ENCODE data around the gene ROBO1.
"Not testable (repeated sequence)": the region's sequence is repeated elsewhere in the genome, so short reads cannot be mapped to it uniquely, and the experiment has no call there.

Gene ROBO1

DNA sequence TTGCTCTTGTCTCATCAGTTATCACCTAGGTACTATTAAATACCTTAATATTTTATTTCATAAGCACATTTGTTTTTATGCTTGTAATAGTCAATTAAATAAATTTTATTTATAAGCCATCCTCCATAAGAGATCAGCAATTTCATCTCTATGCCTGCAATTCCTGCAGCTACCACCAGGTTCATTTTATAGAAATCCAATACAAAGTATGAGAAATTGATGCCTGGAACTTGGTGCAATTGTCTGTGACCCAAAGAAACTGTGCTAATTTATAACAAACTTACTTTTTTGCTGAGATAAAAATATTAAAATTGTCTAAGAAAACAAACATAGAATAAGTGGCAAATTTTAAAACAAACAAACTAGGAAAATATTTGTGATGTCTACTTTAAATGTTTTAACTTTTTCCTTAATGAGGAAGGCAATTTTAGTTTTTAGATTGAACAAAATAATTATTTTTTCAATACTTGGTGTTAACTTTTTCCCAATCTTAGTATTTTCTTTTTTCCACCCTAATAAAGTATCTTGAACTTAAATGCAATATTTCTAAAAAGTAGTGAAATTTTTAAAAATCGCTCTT is 1026.6 kb downstream of the ROBO1 start:
- no peak for DNase-seq (ENCODE audit: low read depth in 2 of 2)

DNA sequence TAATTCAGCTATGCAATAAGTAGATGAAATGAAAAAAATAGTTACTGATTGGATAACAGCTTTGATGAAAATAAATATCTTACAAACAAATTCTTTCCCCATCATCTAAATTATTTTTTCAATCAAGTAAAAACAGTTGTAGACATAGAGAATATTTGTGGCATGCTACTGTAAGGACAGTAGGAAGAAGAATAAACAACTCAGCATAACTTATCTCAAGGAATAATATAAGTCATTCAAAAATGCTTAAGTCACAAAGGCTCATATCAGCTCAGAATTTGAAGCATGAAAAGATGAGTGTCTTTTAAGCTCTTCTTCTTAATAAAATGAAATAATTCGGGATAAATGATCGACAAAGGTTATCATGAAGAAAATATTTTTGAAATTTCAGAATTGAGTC is 1029.0 kb downstream of the ROBO1 start:
- no peak for DNase-seq (ENCODE audit: low read depth in 2 of 2)

DNA sequence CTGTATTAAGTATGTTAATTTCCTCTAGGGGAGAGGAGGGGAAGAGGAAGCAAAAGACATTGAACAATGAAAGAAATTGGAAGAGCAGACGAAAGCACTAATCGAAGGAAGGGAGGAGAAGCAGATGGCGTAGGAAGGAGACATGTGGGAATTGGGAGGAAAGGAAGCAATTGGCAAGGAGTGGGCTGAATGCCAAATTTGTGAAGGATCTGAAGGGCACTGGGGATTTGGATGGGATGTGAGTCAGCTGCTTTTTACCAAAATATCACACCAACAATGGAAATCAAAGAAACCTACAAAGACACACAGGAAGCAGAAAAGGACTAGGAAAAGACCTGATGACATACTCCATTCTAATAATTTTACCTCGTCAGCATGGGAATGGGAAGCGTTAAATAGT is 1029.8 kb downstream of the ROBO1 start:
- DNase-seq (ENCODE audit: low read depth in 2 of 2), result no peak

DNA sequence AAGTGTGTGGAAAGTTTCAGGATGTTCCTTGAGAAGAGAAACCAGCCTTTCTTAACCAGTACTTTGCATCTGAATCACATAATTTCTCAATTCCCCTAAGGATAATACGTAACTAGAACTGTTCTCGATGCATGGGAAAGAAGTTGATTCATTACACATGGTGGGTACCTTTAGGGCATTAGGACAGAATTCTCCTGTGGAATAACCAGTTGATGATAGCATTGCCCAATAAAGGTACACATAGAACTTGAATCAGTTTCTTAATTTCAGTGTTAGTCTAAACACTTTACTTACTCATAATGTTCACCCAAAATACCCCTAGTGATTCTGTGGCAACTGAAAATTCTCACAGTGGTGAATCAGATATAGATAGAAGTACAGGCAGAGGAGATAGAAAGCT is 1030.9 kb downstream of the ROBO1 start:
- DNase-seq (ENCODE audit: low read depth in 2 of 2), result no peak

DNA sequence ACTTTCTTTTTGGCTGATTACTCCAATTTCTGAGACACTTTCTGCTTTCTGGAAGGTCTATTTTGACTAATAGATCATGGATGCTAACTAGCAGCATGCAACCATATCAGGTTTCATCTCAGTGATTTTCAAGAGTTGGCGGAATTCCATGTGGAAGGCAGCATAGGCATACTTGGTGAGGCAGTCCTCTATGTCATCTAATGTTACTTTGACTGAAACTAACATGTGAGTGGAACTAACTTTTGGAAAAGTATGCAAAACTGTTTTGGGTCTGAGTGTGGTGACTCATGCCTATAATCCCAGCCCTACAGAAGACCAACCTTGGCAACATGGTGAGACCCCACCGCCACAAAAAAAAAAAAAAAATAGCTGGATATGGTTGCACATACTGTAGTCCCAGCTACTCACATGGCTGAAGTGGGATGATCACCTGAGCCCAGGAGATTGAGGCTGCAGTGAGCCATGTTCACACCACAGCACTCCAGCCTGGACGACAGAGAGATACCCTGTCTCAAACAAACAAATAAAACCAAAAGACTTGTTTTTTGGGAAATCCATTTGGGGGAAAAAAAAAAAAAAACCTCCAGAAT is 1033.7 kb downstream of the ROBO1 start:
- DNase-seq (ENCODE audit: low read depth in 2 of 2), result no peak

DNA sequence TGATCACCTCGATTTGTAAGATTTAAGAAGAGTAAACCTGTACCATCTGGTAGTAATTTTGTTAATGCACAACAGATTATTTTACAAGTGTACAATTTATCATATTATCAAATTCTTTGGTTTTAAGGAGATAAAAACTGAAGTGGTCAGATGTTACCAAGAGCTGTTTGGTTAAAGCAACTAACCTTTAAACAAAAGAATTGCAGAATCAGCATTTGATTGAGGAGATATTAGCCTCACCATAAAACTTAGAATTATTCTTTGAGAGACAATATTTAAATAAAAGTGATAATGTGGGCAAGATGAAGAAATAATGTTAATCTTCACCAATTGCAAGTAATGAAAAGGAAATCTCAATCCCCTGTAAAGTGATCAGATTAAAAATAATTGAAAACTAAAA is 1034.9 kb downstream of the ROBO1 start:
- no peak for DNase-seq (ENCODE audit: low read depth in 2 of 2)

DNA sequence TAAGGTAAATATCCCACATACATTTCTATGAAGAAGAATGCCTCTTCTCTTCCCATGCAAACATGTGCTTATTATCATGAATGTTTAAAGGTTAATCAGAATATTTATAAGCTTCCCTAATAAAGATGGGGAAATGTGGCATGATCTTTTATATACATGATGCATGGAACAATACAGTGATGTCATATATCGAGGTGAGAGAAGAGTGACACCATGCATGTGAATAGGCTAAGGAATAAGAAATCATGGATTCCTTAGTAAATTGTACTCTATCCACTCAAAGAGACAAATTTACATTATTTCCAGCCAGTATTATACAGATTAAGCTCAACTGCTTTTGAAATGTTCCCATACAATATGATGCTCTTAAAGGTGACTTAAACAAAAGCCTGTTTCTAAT is 1035.3 kb downstream of the ROBO1 start:
- no peak for DNase-seq (ENCODE audit: low read depth in 2 of 2)

DNA sequence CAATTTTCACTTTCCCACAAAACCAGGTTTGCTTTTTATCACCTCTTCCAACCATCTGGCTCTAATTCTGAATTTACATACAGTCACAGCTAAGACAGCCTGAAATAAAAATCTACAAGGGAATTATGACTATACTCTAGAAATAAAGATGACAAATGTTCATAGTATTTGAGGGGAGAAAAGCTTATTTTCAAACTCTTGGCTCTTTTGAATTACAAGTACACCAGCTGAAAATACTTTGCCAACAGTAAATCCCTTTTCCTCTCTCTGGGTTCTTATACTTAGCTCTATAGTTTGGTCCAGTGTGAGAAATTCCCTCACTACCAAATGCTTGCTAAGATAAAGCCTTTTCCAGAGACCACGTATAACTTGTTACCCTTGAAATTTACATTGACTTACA is 1037.9 kb downstream of the ROBO1 start:
- no peak for DNase-seq (ENCODE audit: low read depth in 2 of 2)

DNA sequence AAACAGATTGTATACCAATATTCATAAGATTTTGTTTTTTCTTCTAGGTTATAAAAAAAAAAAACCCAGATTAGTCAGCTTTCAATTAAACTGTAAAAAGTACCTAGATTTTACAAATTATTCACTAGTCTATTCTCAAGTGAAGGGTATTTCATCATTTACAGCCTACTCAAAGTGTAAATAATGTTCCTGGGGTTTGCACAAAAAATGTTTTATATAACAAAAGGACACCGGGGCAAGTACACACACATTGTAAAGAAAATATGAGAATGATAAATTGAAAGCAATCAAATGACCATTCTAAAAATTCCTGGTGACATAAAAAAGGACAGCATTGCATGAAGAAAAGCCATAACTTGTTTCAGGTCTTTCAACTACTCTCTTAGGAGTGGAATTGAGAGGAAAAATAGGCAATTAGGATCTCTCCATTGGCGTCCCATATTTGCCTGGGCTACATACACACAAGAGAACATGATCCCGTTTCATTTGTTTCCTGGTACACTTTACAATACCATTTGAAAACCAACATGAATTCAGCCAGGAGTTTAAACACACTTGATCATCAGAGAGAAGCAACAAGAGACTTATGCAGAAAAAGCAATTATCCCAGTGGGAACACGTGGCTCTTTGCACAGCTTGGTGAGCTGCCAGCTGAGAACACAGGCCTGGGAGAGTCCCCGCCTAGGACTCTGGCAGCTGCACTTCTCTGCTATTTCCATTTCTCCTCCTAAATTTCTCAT is 1039.2 kb downstream of the ROBO1 start:
- DNase-seq (ENCODE audit: low read depth in 2 of 2), result no peak

DNA sequence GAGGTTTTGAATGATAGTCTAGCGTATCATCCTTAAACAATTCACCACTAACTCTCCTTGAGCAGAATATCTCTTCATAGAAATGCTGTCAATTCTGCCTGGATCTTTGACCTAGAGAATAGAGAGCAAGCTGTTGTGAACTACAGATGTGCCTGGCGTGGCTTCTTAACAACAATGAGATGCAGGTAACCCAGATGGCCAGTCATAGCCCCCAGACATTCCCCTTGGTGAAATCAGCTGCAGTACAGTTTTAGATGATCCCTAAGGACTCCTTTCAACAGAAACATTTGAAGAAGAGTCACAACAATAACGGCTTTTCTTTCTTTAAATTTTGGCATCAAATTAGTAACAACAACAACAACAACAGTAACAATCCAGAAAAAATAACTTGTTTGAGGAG is 1041.3 kb downstream of the ROBO1 start:
- DNase-seq (ENCODE audit: low read depth in 2 of 2), result no peak

DNA sequence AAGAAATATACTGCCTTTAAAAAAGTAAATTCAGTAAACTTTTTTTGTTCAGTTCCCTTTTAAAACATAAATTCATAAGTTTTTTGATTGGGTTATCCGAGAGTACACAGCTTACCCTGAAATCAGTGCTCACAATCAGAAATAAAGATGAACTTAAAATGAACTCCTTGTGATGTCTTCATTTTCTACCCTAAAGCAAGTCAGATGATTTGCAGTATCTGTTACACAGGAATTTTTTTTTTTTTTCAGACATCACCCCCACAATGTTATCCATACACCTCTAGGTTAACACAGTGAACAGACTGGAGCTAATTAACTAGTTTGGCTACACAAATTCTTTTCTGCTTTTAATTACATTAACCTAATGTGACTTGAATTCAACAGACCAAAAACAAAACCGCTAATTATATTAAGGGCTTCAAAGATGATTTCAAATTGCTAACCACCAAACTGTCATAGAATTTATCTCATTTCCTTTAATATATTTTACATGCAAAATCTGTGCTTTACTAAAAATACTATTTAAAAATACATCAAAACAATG is 1042.0 kb downstream of the ROBO1 start:
- DNase-seq (ENCODE audit: low read depth in 2 of 2), result no peak

DNA sequence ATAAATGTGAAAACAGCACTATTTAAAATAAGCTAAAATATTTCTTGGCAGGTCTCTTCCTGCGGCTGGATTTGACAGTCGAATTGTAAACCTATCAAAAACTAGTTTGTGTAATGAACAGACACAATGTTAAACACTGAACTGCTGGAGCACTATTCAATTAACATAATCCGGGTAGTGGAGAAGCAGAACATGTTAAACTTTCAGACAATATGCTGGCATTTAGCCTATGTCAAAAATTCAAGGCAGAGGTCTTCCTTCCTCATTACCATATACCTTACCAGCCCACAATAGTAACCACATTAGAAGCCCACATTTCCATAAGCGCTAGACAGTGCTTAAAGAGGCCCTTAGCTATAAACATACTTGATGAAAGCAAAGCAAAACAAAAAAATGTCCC is 1042.9 kb downstream of the ROBO1 start:
- no peak for DNase-seq (ENCODE audit: low read depth in 2 of 2)

DNA sequence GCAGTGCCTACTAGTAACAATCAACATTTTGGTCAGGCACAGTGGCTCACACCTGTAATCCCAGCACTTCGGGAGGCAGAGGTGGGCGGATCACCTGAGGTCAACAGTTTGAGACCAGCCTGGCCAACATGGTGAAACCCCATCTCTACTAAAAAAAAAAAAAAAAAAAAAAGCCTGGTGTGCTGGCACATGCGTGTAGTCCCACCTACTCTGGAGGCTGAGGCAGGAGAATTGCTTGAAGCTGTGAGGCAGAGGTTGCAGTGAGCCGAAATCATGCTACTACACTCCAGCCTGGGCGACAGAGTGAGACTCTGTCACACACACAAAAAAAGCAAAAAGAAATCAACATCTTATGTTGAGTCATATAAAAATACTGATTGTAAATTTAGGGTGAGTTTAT is 1043.4 kb downstream of the ROBO1 start:
- DNase-seq (ENCODE audit: low read depth in 2 of 2), result not testable (repeated sequence)

DNA sequence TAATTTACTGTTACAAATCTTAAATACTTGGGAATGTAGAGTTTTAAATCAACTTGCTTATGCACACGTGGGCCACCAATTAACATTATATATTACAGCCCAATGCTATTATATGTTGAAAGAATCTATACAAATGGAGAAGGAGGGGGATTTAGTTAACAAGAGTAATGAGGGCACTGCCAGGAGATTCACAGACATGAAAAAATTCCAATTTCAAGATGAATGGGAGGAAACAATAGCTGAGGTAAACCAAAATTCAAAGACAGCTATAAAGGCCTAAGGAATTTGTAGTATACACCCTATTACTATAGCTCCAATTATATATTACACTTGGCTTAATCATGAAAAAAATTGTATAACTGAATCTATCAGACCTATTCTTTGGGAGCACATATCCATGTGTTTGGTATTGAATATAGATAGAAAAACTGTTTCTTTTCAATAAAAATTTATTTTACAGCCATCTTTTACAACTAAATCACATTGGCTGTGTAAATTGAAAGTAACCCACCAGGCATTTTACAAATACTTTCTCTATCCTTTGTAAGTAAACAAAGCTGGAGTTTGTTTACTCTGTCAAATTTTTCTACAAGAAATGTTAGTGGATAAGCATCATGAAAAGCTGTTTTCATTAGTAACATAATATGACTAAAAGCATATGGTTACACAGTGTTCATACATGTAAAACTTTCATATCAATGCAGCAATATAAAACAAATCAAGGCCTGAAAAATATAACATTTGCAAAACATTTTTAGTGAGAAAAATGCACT is 1045.8 kb downstream of the ROBO1 start:
- DNase-seq (ENCODE audit: low read depth in 2 of 2), result no peak

DNA sequence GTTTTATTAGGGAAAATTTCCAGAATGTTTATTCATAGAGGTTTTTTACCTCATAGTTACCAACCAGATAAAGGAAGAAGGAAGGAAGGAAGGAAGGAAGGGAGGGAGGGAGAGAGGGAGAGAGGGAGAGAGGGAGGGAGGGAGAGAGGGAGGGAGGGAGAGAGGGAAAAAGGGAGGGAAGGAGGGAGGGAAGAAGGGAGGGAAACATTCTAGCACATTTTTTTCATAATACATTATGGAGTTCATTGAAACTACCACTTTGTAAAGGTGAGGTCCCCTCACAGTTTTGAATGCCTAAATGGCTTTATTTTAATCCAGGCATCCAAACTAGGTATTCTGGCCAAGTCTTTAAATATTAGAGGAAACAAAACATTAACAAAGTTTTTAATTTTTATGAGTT is 1049.1 kb downstream of the ROBO1 start:
- DNase-seq (ENCODE audit: low read depth in 2 of 2), result no peak

DNA sequence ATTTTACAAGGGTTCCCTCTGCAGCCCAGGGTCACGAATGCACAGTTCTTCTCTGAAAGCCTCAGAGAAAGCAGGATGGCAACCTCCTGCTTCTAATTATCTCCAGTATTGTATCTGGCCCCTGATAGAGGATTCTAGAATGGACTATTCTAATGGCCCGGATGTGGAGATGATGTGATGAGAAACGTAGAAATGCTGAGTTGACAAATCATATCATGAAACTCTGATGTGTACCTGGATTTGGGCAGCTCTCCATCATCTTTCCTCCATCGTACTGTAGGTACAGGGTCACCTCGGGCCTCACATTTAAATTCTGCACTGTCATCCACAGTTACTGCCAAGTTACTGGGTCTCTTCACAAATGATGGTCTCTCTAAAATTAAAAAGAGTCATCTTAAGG is 1050.8 kb downstream of the ROBO1 start:
- no peak for DNase-seq (ENCODE audit: low read depth in 2 of 2)

DNA sequence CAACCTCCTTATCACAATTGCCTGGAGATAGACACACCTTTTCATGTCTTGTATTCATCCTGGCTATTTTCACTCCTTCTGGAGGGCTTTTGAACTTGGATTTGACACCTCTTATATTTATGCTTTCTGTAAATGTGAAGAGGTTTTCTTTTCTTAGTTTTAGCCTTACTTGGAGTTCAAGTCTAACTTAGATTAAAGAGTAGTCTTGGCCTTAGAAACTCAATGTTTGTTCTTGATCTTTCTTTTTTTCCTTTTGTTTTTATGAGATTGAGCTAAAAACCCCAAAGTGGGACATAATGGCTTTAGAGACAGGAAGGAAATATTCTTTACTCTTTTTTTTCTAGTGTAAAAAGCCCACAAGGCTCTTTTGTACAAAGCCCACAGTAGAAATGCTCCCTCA is 1054.9 kb downstream of the ROBO1 start:
- DNase-seq (ENCODE audit: low read depth in 2 of 2), result no peak

DNA sequence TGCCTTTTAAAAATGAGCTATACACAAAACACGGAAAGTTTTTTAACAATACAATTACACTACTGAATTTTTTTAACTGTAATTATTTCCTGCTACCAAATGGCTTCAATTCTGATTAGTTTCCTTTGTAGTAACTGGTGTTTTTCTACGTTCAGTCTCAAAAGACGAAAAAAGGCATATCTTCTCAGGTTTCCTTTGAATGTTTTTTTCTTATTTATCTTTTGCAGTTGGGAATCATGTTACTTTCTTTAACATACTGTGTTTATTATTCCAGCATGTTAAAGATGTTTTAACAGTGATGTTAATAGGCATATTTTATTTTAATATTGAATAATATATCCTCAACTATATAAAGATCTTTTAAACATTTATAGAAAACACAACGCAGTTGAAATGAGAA is 1055.5 kb downstream of the ROBO1 start:
- DNase-seq (ENCODE audit: low read depth in 2 of 2), result no peak

DNA sequence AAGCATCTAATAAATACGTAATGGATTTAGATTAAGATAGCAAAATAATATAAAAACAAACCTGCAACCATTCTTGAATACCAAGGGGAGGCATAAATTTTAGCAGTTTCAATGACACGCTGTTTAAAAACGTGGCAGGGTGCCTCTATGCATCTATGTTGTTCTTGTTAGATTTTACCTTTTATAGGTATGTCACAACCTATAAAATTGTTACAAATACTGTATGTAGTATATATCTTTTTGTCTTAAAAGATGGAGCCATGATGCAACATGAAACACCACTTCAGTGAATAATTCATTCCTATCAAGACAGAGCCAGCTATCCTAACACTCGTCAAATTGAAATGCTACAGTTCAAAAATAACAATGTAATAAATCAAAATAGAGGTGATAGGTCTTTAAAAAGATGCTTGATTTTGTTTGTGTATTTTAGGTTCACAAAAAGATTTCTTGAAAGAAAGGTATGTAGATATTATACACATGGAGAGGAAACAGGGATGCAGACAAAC is 1059.2 kb downstream of the ROBO1 start:
- no peak for DNase-seq (ENCODE audit: low read depth in 2 of 2)

DNA sequence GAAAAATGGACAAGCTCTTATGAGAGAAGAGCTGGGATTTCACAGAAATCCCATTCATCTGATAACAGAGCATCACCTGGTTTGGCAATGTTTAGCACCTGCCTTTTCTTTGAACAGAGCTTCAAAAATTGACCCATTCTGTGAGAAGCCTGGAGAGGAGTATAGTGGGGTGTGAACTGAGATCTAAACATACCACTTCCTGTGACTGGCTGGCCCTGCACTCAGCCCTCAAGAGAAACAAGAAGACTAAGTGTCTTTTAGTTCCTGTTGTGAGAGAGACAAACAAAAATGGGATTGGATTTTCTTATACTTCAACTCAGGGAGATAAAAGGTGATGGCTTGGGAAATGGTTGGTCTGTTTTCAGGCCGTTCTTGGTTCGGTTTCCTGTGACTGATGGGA is 1060.2 kb downstream of the ROBO1 start:
- DNase-seq (ENCODE audit: low read depth in 2 of 2), result no peak

DNA sequence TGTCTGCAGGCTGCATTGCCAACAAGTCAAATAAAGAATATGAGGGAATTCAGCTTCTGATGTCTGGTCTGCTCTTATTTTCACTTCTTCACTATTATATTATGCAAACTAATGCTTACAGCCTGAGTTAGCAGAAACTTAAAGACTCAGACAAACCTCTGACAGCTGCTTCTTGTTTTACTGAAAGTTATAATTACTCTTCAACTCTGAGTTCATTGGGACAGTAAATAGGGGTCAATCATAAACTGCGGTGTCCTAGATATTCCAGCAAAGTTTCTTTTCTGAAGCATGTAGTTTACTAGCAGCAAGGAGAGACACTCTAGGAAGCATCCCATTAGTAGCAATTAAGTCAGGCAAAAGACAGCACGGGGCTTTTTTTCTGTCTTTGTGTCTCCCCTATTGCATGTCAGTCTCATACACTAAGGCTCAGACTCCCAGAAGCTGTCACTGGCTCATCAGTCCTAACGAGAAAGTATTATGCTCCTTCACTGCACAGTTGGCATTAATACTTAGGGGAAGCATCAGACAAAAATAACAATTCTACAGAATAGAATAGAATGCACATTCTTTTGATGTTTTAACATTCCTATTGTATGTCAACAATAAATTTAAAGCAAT is 1060.8 kb downstream of the ROBO1 start:
- no peak for DNase-seq (ENCODE audit: low read depth in 2 of 2)

DNA sequence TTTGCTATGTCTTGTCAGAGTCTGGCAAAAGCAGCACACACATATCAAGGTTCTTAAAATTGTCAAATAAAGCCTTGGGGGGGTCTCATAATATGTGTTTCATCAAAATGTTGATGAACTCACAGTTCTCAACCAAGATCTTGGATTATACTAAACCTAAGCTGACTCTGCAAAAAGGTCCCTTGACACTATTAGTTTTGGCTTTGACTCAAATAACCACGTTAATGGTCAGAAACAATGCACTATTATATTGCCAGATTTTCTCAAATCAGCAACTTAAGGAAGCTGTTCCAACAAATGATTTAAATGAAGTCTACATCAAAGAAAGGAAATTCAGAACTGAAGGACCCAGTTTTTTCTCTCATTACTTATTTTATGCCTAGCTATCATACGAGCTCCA is 1063.9 kb downstream of the ROBO1 start:
- no peak for DNase-seq (ENCODE audit: low read depth in 2 of 2)
